PC-3 (cell line): Measurements from ENCODE around the gene HNRNPA2B1. TPM values are rescaled to one million over a fixed set of nuclear protein-coding genes. Genes with fewer than 3 reads are reported as not detected.

Experiments used
- ATAC-seq: fragments of 200-7000 bp; cut with Tn5 transposase; 2 replicates; pipeline ENCODE4 v1.9.1; 2020; ENCODE audit warnings: mild to moderate bottlenecking, moderate library complexity
- Bru-seq: library from RNA; stranded (reverse); fragments of 400-500 nt; gene quantifications from one replicate; lab custom pipeline; 2021; lab: Mats Ljungman, UMichigan
- BruChase-seq, 2 experiments: library from RNA; stranded (reverse); fragments of 400-500 nt; gene quantifications; one replicate each; lab custom pipeline; 2021; lab: Mats Ljungman, UMichigan
- BruUV-seq: library from RNA; stranded (reverse); fragments of 400-500 nt; replicated peaks from 2 replicates; lab custom pipeline; 2021; lab: Mats Ljungman, UMichigan
- CTCF ChIA-PET: fragments of 300-600 bp; sonication (Branson Sonifier 250); formaldehyde crosslinking; loops from one replicate; lab custom pipeline; 2022; ENCODE audit warnings: antibody characterized with exemption; lab: Charles Lee
- POLR2A ChIA-PET: fragments of 300-600 bp; sonication (Branson Sonifier 250); formaldehyde crosslinking; loops from one replicate; lab custom pipeline; 2022; ENCODE audit warnings: antibody characterized with exemption; ENCODE audit not compliant: unreplicated experiment; lab: Charles Lee
- DNase-seq: peaks from one replicate; pipeline ENCODE4 v3.0.0-alpha.2; 2015
- H2AFZ ChIP-seq: fragments of 300-600 bp; sonication (generic); 2 replicates; pipeline ENCODE4 v1.6.0; 2016; ENCODE audit warnings: antibody characterized with exemption, low read length
- H3F3A ChIP-seq: fragments of 300-600 bp; sonication (generic); one replicate; pipeline ENCODE4 v1.6.0; 2017; ENCODE audit warnings: antibody characterized with exemption, low read length, control low read depth, mild to moderate bottlenecking; ENCODE audit not compliant: unreplicated experiment
- H3K27ac ChIP-seq: fragments of 300-600 bp; sonication (generic); 2 replicates; pipeline ENCODE4 v1.5.1; 2016; ENCODE audit warnings: mild to moderate bottlenecking, low read length
- H3K27me3 ChIP-seq: fragments of 300-600 bp; sonication (generic); 2 replicates; pipeline ENCODE4 v1.6.1; 2016; ENCODE audit warnings: low read length, mixed read lengths
- H3K36me3 ChIP-seq: fragments of 300-600 bp; sonication (generic); 2 replicates; pipeline ENCODE4 v1.6.1; 2016; ENCODE audit warnings: low read depth, mixed run types, low read length, mixed read lengths
- H3K4me1 ChIP-seq: fragments of 300-600 bp; sonication (generic); 2 replicates; pipeline ENCODE4 v1.5.1; 2016; ENCODE audit warnings: low read length; ENCODE audit not compliant: insufficient read depth
- H3K4me2 ChIP-seq: fragments of 300-600 bp; sonication (generic); 2 replicates; pipeline ENCODE4 v1.6.0; 2016; ENCODE audit warnings: low read length
- H3K4me3 ChIP-seq: fragments of 300-600 bp; sonication (generic); 2 replicates; pipeline ENCODE4 v1.5.1; 2016; ENCODE audit warnings: mild to moderate bottlenecking, low read length, mixed read lengths
- H3K79me2 ChIP-seq: fragments of 300-600 bp; sonication (generic); 2 replicates; pipeline ENCODE4 v1.6.1; 2017; ENCODE audit warnings: low read length, mixed read lengths
- H3K9ac ChIP-seq: fragments of 300-600 bp; sonication (generic); 2 replicates; pipeline ENCODE4 v1.6.0; 2016; ENCODE audit warnings: mild to moderate bottlenecking, low read length
- H3K9me2 ChIP-seq: fragments of 300-600 bp; sonication (generic); replicated peaks from 2 replicates; pipeline ENCODE4 v1.6.1; 2016; ENCODE audit warnings: mixed run types, low read length, mixed read lengths
- H3K9me3 ChIP-seq: fragments of 300-600 bp; sonication (generic); 2 replicates; pipeline ENCODE4 v1.6.1; 2016; ENCODE audit warnings: low read length, mixed read lengths
- H4K20me1 ChIP-seq: fragments of 300-600 bp; sonication (generic); 2 replicates; pipeline ENCODE4 v1.6.1; 2016; ENCODE audit warnings: low read length, mixed read lengths
- CTCF ChIP-seq: fragments of 300-600 bp; sonication (generic); conservative IDR thresholded peaks from 2 replicates; pipeline ENCODE4 v1.5.1; 2017; ENCODE audit warnings: antibody characterized with exemption, low read depth, mild to moderate bottlenecking, low read length
- EZH2 ChIP-seq: fragments of 300-600 bp; sonication (generic); IDR thresholded peaks from one replicate; pipeline ENCODE4 v1.6.1; 2017; ENCODE audit warnings: antibody characterized with exemption, mild to moderate bottlenecking, low read length; ENCODE audit not compliant: unreplicated experiment
- EZH2phosphoT487 ChIP-seq: fragments of 300-600 bp; sonication (generic); IDR thresholded peaks from 2 replicates; pipeline ENCODE4 v1.6.1; 2018; ENCODE audit warnings: mild to moderate bottlenecking, antibody characterized with exemption, low read length, borderline replicate concordance
- intact Hi-C: fragments of 100-400 bp; cut with micrococcal nuclease; formaldehyde crosslinking; loops from 2 replicates; pipeline ENCODE4 v1.9.0; 2023
- long read RNA-seq: library from polyadenylated mRNA; unstranded; transcript quantifications from one replicate; pipeline ENCODE4 v2.0.0, GENCODE V29; 2021; ENCODE audit not compliant: unreplicated experiment
- total RNA-seq: library from RNA; depleted of rRNA; stranded (reverse); fragments of >200 nt; gene quantifications from 2 replicates; pipeline ENCODE4 v1.2.3, GENCODE V29; 2014; rRNA removed

The HNRNPA2B1 gene
- total RNA-seq, result 304 and 457 TPM in 2 replicates
- percentile 100 among the genes with signal in this experiment for Bru-seq, nascent RNA
- BruChase-seq, experiment 1, labeled RNA remaining after a 6-hour chase, result percentile 99 among the genes with signal in this experiment
- percentile 100 among the genes with signal in this experiment for BruChase-seq, experiment 2, labeled RNA remaining after a 2-hour chase
- long read RNA-seq, full-length matches to known transcripts, result 326 of 603 reads
- long read RNA-seq, partial matches to known transcripts, result 80 of 603 reads
- long read RNA-seq, other reads (novel, unspliced or antisense), result 197 of 603 reads

GRCh38 chr7:26200444-26201246 is at the start of gene HNRNPA2B1:
Gene HNRNPA2B1 (minus strand): TSS chr7:26200746. CDS start chr7:26200577, 169 bp downstream.
- POLR2A ChIA-PET, result interaction anchor here (0.6 to 1.0 kb wide), 5 partner anchors 46 to 975 kb away, joined by 3 to 9 read pairs (median 3); no protein-coding TSS in a partner anchor
- no TSS peak for BruUV-seq
- Histone ChIP-seq H2AFZ (peak within 1 kb of the TSS; percentile 95), H3F3A (peaks cover 19% of the 10 kb centered on the region), H3K9me3 (no peaks in the 10 kb centered on the region), H3K4me2 (peak within 1 kb of the TSS; percentile 97), H3K27ac (peak within 1 kb of the TSS; percentile 95), H4K20me1 (peaks cover 75% of the 10 kb centered on the region), H3K27me3 (no peaks in the 10 kb centered on the region), H3K4me1 (peaks cover 35% of the 10 kb centered on the region), H3K4me3 (peak within 1 kb of the TSS; percentile 99), H3K36me3 (peaks cover 53% of the 10 kb centered on the region), H3K79me2 (peaks cover 91% of the 10 kb centered on the region), H3K9me2 (no peaks in the 10 kb centered on the region), H3K9ac (peak within 1 kb of the TSS; percentile 96)
- CTCF ChIA-PET, result interaction anchor here (0.5 kb wide), 1 partner anchor 85 kb away, joined by 3 read pairs; no protein-coding TSS in a partner anchor
- TF ChIP-seq EZH2phosphoT487 (no peak), EZH2 (no peak)
- ATAC-seq, result peak; percentile 80
- intact Hi-C loops, result loop anchor here (5.0 kb wide), 2 partner anchors 92 to 967 kb away; partner anchors contain the start of genes HOXA9 and SNX10
- DNase-seq, result peak; percentile 98

GRCh38 chr7:26250239-26250638 is 49.7 kb upstream of the HNRNPA2B1 start:
- no peaks in the 10 kb centered on the region for H4K20me1 ChIP-seq
- no peak overlapping the region for H3K4me2 ChIP-seq
- BruUV-seq, result no TSS peak
- H3K9me3 ChIP-seq, result no peaks in the 10 kb centered on the region
- no peaks in the 10 kb centered on the region for H3F3A ChIP-seq
- no peak overlapping the region for H3K9ac ChIP-seq
- H3K4me3 ChIP-seq, result no peak overlapping the region
- H3K27ac ChIP-seq, result no peak overlapping the region
- ATAC-seq (no peak), DNase-seq (no peak)
- no peaks in the 10 kb centered on the region for H3K79me2 ChIP-seq
- no peaks in the 10 kb centered on the region; the same call in 1 of the 2 replicates for H3K27me3 ChIP-seq
- H2AFZ ChIP-seq, result no peak overlapping the region
- TF ChIP-seq EZH2 (no peak), CTCF (no peak), EZH2phosphoT487 (no peak)
- no peaks in the 10 kb centered on the region for H3K36me3 ChIP-seq
- no peaks in the 10 kb centered on the region for H3K4me1 ChIP-seq
- ChIA-PET CTCF (no interaction called here), POLR2A (no interaction called here)
- H3K9me2 ChIP-seq, result no peaks in the 10 kb centered on the region
- intact Hi-C loops, result no loop called here

GRCh38 chr7:26245150-26245549 is 44.6 kb upstream of the HNRNPA2B1 start:
- ChIA-PET CTCF (no interaction called here), POLR2A (no interaction called here)
- no peak overlapping the region for H3K27ac ChIP-seq
- no peaks in the 10 kb centered on the region for H3K4me1 ChIP-seq
- no peak for TF ChIP-seq EZH2
- no peak for TF ChIP-seq EZH2phosphoT487
- no peak for TF ChIP-seq CTCF
- H3K9me2 ChIP-seq, result no peaks in the 10 kb centered on the region
- intact Hi-C loops, result no loop called here
- no peak for DNase-seq
- H3K36me3 ChIP-seq, result no peaks in the 10 kb centered on the region
- no peaks in the 10 kb centered on the region for H4K20me1 ChIP-seq
- H3F3A ChIP-seq, result no peaks in the 10 kb centered on the region
- H3K27me3 ChIP-seq, result no peaks in the 10 kb centered on the region; the same call in 1 of the 2 replicates
- H2AFZ ChIP-seq, result no peak overlapping the region
- no peaks in the 10 kb centered on the region for H3K79me2 ChIP-seq
- H3K9ac ChIP-seq, result no peak overlapping the region
- H3K9me3 ChIP-seq, result no peaks in the 10 kb centered on the region
- BruUV-seq, result no TSS peak
- no peak overlapping the region for H3K4me2 ChIP-seq
- no peak for ATAC-seq
- no peak overlapping the region for H3K4me3 ChIP-seq
